Common myeloid progenitor, CD34-positive (primary cell): ENCODE results near the gene COPS7A.

ENCODE experiments used
- CTCF ChIA-PET: fragments of 350-600 bp; sonication (Branson Sonifier 250); formaldehyde crosslinking; loops from one replicate; lab custom pipeline; 2021; ENCODE audit warnings: antibody characterized with exemption; lab: Charles Lee
- POLR2A ChIA-PET: fragments of 350-600 bp; sonication (Branson Sonifier 250); formaldehyde crosslinking; loops from one replicate; lab custom pipeline; 2021; ENCODE audit warnings: antibody characterized with exemption; lab: Charles Lee
- DNase-seq, 3 donors: peaks; one replicate each; pipeline versions ENCODE4 v3.0.0 to v3.0.0-alpha.2; 2013
- H3K27ac ChIP-seq, 2 experiments: 1 replicate in 1 of 2; 2 replicates in 1 of 2; pipeline ENCODE4 v1.7.0; 2013; ENCODE audit warnings: inconsistent platforms in 2 of 2, low read length in 2 of 2, mild to moderate bottlenecking in 2 of 2, low read depth in 1 of 2, moderate library complexity in 1 of 2; ENCODE audit not compliant: severe bottlenecking in 2 of 2, insufficient read depth in 1 of 2, poor library complexity in 1 of 2
- H3K27me3 ChIP-seq, 5 experiments: replicated peaks in 2 of 5; 1 replicate in 3 of 5; 2 replicates in 2 of 5; pipeline versions ENCODE4 v1.6.1 to v1.7.0; 2013; ENCODE audit warnings: low read length in 4 of 5, mild to moderate bottlenecking in 2 of 5, moderate library complexity in 2 of 5, inconsistent platforms in 1 of 5; ENCODE audit not compliant: insufficient read depth in 5 of 5, control insufficient read depth in 4 of 5
- H3K36me3 ChIP-seq, 4 experiments: 1 replicate in 2 of 4; 2 replicates in 2 of 4; pipeline versions ENCODE4 v1.6.1 to v1.7.0; 2013; ENCODE audit warnings: low read length in 3 of 4, control low read depth in 1 of 4, mild to moderate bottlenecking in 1 of 4; ENCODE audit not compliant: control insufficient read depth in 4 of 4, insufficient read depth in 4 of 4
- H3K4me1 ChIP-seq, 4 experiments: 1 replicate in 3 of 4; 2 replicates in 1 of 4; pipeline versions ENCODE4 v1.6.1 to v1.7.1; 2013; ENCODE audit warnings: low read length in 3 of 4, mild to moderate bottlenecking in 3 of 4, control low read depth in 1 of 4, inconsistent platforms in 1 of 4, moderate library complexity in 1 of 4; ENCODE audit not compliant: control insufficient read depth in 4 of 4, insufficient read depth in 4 of 4; ENCODE audit errors: control extremely low read depth in 1 of 4
- H3K4me3 ChIP-seq, 7 experiments: 1 replicate in 4 of 7; 2 replicates in 3 of 7; pipeline versions ENCODE4 v1.5.1 to v1.7.0; 2013; ENCODE audit warnings: mild to moderate bottlenecking in 7 of 7, low read length in 6 of 7, moderate library complexity in 6 of 7, inconsistent platforms in 2 of 7, low read depth in 2 of 7, control low read depth in 1 of 7; ENCODE audit not compliant: insufficient read depth in 4 of 7, control insufficient read depth in 1 of 7; ENCODE audit errors: extremely low read depth in 1 of 7
- H3K9me3 ChIP-seq, 5 experiments: 1 replicate in 4 of 5; 2 replicates in 1 of 5; pipeline versions ENCODE4 v1.6.1 to v1.7.1; 2013; ENCODE audit warnings: low read length in 4 of 5, mild to moderate bottlenecking in 2 of 5, inconsistent platforms in 1 of 5, low read depth in 1 of 5, moderate library complexity in 1 of 5; ENCODE audit not compliant: control insufficient read depth in 4 of 5, insufficient read depth in 2 of 5; ENCODE audit errors: control extremely low read depth in 1 of 5
- WGBS: methylation state at CpG from one replicate; pipeline ENCODE4 v1.1.5; 2013; ENCODE audit not compliant: insufficient coverage; 5-methylcytosine and 5-hydroxymethylcytosine counted together

Gene COPS7A

DNA sequence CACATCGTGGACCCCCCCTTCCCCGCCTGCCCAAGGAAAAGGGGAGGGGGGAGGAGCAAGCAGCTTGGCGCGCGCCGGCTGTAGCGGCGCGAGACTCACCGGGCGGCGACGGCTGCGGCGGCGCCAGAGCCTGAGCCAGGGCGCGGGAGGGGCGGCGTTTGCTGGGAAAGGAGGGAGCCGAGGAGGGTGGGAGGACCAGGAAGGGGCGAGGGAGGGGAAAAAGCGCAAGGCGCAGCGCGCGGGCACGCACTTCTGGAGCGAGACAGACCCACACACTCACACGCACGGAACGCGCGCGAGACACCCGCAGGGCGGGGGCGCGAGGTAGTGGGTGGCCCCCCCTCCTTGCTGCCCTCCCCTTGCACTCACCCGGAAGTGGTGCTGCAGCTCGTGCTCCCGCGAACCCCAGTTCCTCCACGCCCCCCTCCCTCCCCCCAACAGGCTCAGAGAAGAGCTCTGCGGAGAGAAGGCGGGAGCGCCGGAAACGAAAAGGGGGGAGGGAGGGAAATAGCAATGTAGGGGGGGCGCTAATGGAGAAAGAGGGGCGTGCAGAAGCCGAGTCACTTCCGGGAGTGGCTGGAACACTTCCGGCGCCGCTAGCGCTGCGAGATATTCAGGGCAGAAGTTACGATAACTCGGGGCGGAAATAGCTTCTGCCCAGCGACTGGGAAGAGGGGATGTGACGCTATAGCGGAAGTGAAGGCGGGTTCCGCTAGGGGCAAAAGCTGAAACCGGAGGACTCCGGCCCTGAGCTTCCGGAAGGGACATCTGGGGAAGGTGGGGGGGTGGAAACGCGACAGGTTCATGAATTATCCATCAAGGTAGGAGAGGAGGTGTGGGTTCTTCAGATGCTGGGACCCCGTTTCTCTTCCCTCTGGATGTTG lies 34.6 kb upstream of the COPS7A start, which contains the start of gene ZNF384:
TSS of gene ZNF384 (minus strand) at position 377 of the 884 bp plus-strand sequence. CDS start 9,855 bp downstream, outside the sequence.
- peak within 1 kb of the TSS; percentile 85 to 95 for H3K27ac ChIP-seq
- H3K36me3 ChIP-seq, result peaks cover 0 to 12% (median under 1%) of the 10 kb centered on the region in 4 experiments
- ChIA-PET POLR2A (interaction anchor here (0.5 to 1.9 kb wide), 18 partner anchors 9 to 255 kb away, joined by 3 to 33 read pairs (median 3); partner anchors contain the start of genes C12orf57, COPS7A, MLF2 and MRPL51), CTCF (interaction anchor here (0.7 to 7.3 kb wide), 13 partner anchors 15 to 126 kb away, joined by 3 to 59 read pairs (median 5); partner anchors contain the start of gene COPS7A)
- no peaks in the 10 kb centered on the region for H3K27me3 ChIP-seq
- peak within 1 kb of the TSS; percentile 58 to 96 (median 87) for H3K4me3 ChIP-seq
- WGBS, result 0% methylated on average over 51 of the region's 72 CpGs
- H3K9me3 ChIP-seq, result no peaks in the 10 kb centered on the region
- H3K4me1 ChIP-seq, result peaks cover 12 to 44% (median 38%) of the 10 kb centered on the region in 4 experiments
- peak; percentile 98 to 99 (median 98) for DNase-seq

DNA sequence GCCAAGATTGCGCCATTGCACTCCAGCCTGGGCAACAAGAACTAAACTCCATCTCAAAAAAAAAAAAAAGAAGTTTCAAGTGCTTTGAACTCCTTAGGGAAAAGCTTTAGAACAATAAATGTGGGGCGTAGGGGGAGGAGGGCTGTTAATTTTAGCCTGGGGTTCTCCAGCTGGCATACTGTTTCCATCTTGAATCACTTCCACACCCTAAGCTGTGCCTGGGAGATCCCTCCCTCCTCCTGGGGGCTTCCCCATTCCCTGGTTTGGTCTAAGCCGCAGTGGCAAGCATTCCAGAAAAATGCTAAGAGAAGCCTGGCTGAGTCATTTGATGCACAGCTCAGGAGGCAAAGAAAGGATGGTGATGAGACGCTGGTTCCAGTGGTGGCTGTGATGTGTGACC lies 32.4 kb upstream of the COPS7A start:
- ChIA-PET POLR2A (interaction anchor here (1.1 kb wide), 1 partner anchor 33 kb away, joined by 3 read pairs; no protein-coding TSS in a partner anchor), CTCF (interaction anchor here (0.9 to 3.8 kb wide), 4 partner anchors 8 to 94 kb away, joined by 3 to 16 read pairs (median 4); no protein-coding TSS in a partner anchor)
- no peak for DNase-seq
- peaks cover 0 to 3% (median under 1%) of the 10 kb centered on the region in 4 experiments for H3K36me3 ChIP-seq
- 86% methylated on average over 2 of the region's 4 CpGs for WGBS
- no peak overlapping the region for H3K4me3 ChIP-seq
- H3K27ac ChIP-seq, result no peak overlapping the region
- H3K27me3 ChIP-seq, result peaks cover 0 to under 1% (median 0%) of the 10 kb centered on the region in 5 experiments
- H3K9me3 ChIP-seq, result no peaks in the 10 kb centered on the region
- H3K4me1 ChIP-seq, result peaks cover 12 to 34% (median 31%) of the 10 kb centered on the region in 4 experiments

DNA sequence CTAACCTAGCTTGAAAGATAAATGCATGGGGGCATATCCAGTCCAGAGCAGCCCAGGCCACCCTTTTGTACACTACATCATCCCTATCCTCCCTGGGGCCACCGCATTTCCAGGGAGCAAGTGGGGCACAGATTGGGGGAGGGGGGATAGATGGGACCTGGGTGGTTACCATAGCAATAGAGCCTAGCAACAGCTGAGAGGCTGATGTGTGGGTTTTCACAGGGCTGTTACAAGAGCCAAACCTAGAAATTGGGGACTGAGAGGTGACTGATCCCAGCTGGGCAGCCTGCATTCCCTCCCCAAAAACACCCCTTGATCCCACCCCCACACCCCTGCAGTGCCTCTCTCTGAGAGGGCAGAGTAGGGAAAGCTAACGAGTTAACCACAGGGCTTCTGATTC lies 31.0 kb upstream of the COPS7A start:
- Histone ChIP-seq H3K4me3 (no peak overlapping the region), H3K27ac (no peak overlapping the region), H3K9me3 (no peaks in the 10 kb centered on the region), H3K27me3 (peaks cover 0 to 9% (median 2%) of the 10 kb centered on the region in 5 experiments), H3K36me3 (peaks cover 0 to 2% (median 0%) of the 10 kb centered on the region in 4 experiments), H3K4me1 (peaks cover 6 to 21% (median 17%) of the 10 kb centered on the region in 4 experiments)
- ChIA-PET POLR2A (interaction anchor here (0.6 kb wide), 1 partner anchor 31 kb away, joined by 3 read pairs; no protein-coding TSS in a partner anchor), CTCF (interaction anchor here (0.6 to 3.8 kb wide), 9 partner anchors 9 to 133 kb away, joined by 3 to 16 read pairs (median 3); no protein-coding TSS in a partner anchor)
- WGBS, result no CpG with 5 or more reads among the region's 2 CpGs
- DNase-seq, result no peak

DNA sequence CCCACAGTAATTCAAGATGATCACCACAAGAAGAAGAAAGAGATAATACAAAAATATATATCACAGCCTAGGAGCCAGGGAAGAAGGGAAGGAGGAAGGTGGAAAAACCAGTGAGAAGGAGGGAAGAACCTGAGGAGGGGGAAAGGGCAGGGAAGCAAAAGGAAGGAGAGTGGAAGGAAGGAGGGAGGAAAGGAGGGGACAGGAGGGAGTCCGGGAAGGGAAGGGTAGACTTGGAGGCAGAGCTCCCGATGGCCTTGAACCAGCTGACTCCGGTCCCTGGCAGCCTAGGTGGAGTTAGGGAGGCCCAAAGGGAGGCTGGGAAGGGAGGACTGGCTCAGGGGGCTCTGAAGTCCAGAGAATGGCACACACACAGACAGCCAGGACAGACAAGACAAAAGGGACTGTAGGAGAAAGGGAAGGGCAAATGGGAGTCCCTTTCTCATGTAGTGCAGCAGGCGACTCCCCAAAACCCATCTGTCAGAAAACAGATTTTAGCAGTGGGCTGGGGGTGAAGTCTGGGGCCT lies 30.0 kb upstream of the COPS7A start:
- no peaks in the 10 kb centered on the region for H3K9me3 ChIP-seq
- DNase-seq, result no peak
- H3K4me1 ChIP-seq, result peaks cover 3 to 12% (median 10%) of the 10 kb centered on the region in 4 experiments
- 90% methylated on average over 3 of the region's 4 CpGs for WGBS
- H3K4me3 ChIP-seq, result no peak overlapping the region
- H3K27ac ChIP-seq, result no peak overlapping the region
- CTCF ChIA-PET, result interaction anchor here (1.5 to 3.8 kb wide), 3 partner anchors 55 to 132 kb away, joined by 4 to 16 read pairs (median 4); no protein-coding TSS in a partner anchor
- peaks cover 0 to 19% (median 5%) of the 10 kb centered on the region in 5 experiments for H3K27me3 ChIP-seq
- peaks cover 0 to 2% (median 0%) of the 10 kb centered on the region in 4 experiments for H3K36me3 ChIP-seq
- POLR2A ChIA-PET, result no interaction called here

DNA sequence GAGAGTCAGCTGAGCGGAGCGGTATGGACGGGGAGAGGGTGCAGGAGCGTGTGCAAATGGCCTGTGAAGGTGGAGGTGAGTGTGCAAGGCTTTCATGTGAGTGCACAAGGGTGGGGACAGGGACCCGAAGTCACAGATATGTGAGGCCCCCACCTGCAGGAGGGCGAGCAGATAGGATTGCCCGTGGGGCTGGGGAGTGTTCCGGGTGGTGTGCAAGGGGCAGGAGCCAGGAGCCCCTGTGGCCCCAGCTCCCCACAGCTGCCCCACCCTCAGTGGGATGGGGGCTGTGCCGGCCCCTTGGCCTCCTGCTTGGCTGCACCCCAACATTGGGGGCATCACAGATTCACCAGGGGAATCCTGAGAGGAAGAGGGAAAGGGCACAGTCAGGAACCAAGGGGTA lies 29.1 kb upstream of the COPS7A start:
- Histone ChIP-seq H3K4me1 (peaks cover 3 to 12% (median 11%) of the 10 kb centered on the region in 4 experiments), H3K27me3 (peaks cover 0 to 27% (median 12%) of the 10 kb centered on the region in 5 experiments), H3K27ac (no peak overlapping the region), H3K4me3 (no peak overlapping the region), H3K9me3 (no peaks in the 10 kb centered on the region), H3K36me3 (peaks cover 0 to 2% (median 0%) of the 10 kb centered on the region in 4 experiments)
- 93% methylated on average over 7 of the region's 9 CpGs for WGBS
- CTCF ChIA-PET, result interaction anchor here (1.1 to 3.8 kb wide), 2 partner anchors 73 to 141 kb away, joined by 3 to 16 read pairs; no protein-coding TSS in a partner anchor
- POLR2A ChIA-PET, result no interaction called here
- DNase-seq, result no peak

DNA sequence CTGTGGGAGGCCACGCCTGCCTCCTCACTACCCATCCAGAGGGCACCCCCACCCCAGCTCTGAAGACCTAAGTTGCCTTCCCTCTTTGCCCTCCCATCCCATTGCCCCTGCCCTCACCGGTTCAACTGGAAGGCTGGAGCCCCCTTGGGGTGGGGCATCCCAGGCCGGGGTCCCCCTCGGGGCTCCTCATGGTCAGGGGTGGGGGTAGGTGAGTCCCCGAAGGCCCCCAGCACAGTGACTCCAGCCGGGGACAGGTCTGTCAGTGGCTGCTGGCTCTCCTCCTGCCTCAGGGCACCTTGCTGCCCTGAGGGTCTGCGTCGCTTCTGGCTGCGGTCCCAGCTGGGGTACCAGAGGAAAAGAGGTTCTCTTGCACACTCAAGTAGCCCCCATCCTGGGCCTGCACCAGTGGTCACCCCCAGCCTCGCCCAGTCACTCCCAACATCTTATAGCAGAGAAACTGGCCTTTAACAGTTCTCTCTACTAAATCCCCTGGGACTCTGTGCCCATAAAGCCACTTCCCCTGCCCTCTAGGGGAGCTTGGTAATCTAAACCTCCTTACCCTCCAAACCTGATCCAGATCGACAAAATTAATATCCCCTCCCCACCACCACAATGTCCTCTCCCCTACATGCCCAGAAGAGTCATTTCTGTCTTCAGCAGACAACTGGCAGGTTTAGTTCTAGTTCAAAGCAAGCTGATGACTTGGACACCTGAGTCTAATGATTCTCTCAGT lies 28.4 kb upstream of the COPS7A start:
- 97% methylated on average over 5 of the region's 11 CpGs for WGBS
- POLR2A ChIA-PET, result no interaction called here
- H3K4me3 ChIP-seq, result no peak overlapping the region

More for the DNA sequence above, 28.4 kb upstream of the COPS7A start:
- Histone ChIP-seq H3K4me1 (peaks cover 0 to 14% (median 7%) of the 10 kb centered on the region in 4 experiments), H3K36me3 (peaks cover 0 to 2% (median 0%) of the 10 kb centered on the region in 4 experiments), H3K27ac (no peak overlapping the region), H3K9me3 (no peaks in the 10 kb centered on the region), H3K27me3 (peaks cover 0 to 35% (median 13%) of the 10 kb centered on the region in 5 experiments)
- CTCF ChIA-PET, result interaction anchor here (0.8 to 3.8 kb wide), 12 partner anchors 10 to 142 kb away, joined by 3 to 16 read pairs (median 3); partner anchors contain the start of gene COPS7A
- DNase-seq, result no peak
